HepG2 (cell line): ENCODE measurements around the gene ACTR1B. TPM values are rescaled to one million over a fixed set of nuclear protein-coding genes. Genes with fewer than 3 reads are reported as not detected.

ENCODE experiments used
- AHDC1 ChIP-seq: sonication (generic); formaldehyde crosslinking; IDR thresholded peaks from 2 replicates; pipeline ENCODE4 v1.5.1; 2020; ENCODE audit warnings: mild to moderate bottlenecking, missing genetic modification reagents, borderline replicate concordance
- CEBPG ChIP-seq: IDR thresholded peaks from 2 replicates; pipeline ENCODE4 v1.6.1; 2016
- CREB3 ChIP-seq: sonication (generic); formaldehyde crosslinking; IDR thresholded peaks from 2 replicates; pipeline ENCODE4 v1.5.0; 2020; ENCODE audit warnings: missing genetic modification reagents
- GTF2F1 ChIP-seq: fragments of 150-350 bp; IDR thresholded peaks from 2 replicates; pipeline ENCODE4 v1.6.1; 2014; ENCODE audit warnings: low read length
- HOMEZ ChIP-seq: IDR thresholded peaks from 2 replicates; pipeline ENCODE4 v1.6.1; 2016; ENCODE audit warnings: low read depth
- MXD4 ChIP-seq: IDR thresholded peaks from 2 replicates; pipeline ENCODE4 v1.6.1; 2016; ENCODE audit warnings: mild to moderate bottlenecking, missing biosample characterization, missing genetic modification reagents
- RAD21 ChIP-seq: fragments of 450-650 bp; formaldehyde crosslinking; IDR thresholded peaks from 2 replicates; pipeline ENCODE4 v1.5.0; 2020; ENCODE audit warnings: mild to moderate bottlenecking
- RFXAP ChIP-seq: sonication (generic); formaldehyde crosslinking; IDR thresholded peaks from 2 replicates; pipeline ENCODE4 v1.4.0; 2020; ENCODE audit warnings: missing genetic modification reagents, borderline replicate concordance
- RXRB ChIP-seq: IDR thresholded peaks from 2 replicates; pipeline ENCODE4 v1.6.1; 2016; ENCODE audit warnings: borderline replicate concordance, missing genetic modification reagents, missing compliant biosample characterization
- SMAD9 ChIP-seq: sonication (generic); formaldehyde crosslinking; IDR thresholded peaks from 2 replicates; pipeline ENCODE4 v1.5.1; 2020; ENCODE audit warnings: mild to moderate bottlenecking, missing genetic modification reagents
- SOX13 ChIP-seq, 3 experiments: fragments of 450-650 bp in 1 of 3; sonication (generic) in 1 of 3; formaldehyde crosslinking in 1 of 3; IDR thresholded peaks in 2 of 3; conservative IDR thresholded peaks in 1 of 3; 2 replicates each; pipeline versions ENCODE4 v1.5.0 to v1.6.1; 2016 to 2020; ENCODE audit warnings: antibody characterized with exemption in 1 of 3, mild to moderate bottlenecking in 1 of 3, missing compliant biosample characterization in 1 of 3, missing genetic modification reagents in 1 of 3, moderate library complexity in 1 of 3
- YEATS4 ChIP-seq: sonication (generic); formaldehyde crosslinking; IDR thresholded peaks from 2 replicates; pipeline ENCODE4 v1.4.0; 2020; ENCODE audit warnings: missing genetic modification reagents, borderline replicate concordance
- ZBTB49 ChIP-seq: sonication (generic); formaldehyde crosslinking; IDR thresholded peaks from 2 replicates; pipeline ENCODE4 v1.4.0; 2020; ENCODE audit warnings: missing genetic modification reagents, borderline replicate concordance
- ZMYM2 ChIP-seq: sonication (generic); formaldehyde crosslinking; IDR thresholded peaks from 2 replicates; pipeline ENCODE4 v1.8.0; 2022; ENCODE audit warnings: mild to moderate bottlenecking, missing genetic modification reagents
- ZNF451 ChIP-seq: sonication (generic); formaldehyde crosslinking; IDR thresholded peaks from 2 replicates; pipeline ENCODE4 v1.5.0; 2020; ENCODE audit warnings: mild to moderate bottlenecking, missing genetic modification reagents
- ZNF597 ChIP-seq: sonication (generic); formaldehyde crosslinking; IDR thresholded peaks from 2 replicates; pipeline ENCODE4 v1.5.0; 2020; ENCODE audit warnings: missing genetic modification reagents
- ZNF841 ChIP-seq: sonication (generic); formaldehyde crosslinking; IDR thresholded peaks from 2 replicates; pipeline ENCODE4 v1.8.1; 2023; ENCODE audit warnings: missing genetic modification reagents, borderline replicate concordance
- polyA plus RNA-seq, 8 experiments: library from polyadenylated mRNA; depleted of rRNA in 3 of 8; stranded (reverse) in 7 of 8; unstranded in 1 of 8; fragments of >200 nt; fragmentation: Illumina TruSeq in 4 of 8; extraction: Trizol in 4 of 8; gene quantifications; 2 replicates each; pipeline versions ENCODE4 v1.2.1 to v1.2.3, GENCODE V29; 2011 to 2016; ENCODE audit warnings: low read depth in 4 of 8, missing spikeins in 1 of 8, mixed read lengths in 1 of 8; ENCODE audit not compliant: insufficient read depth in 1 of 8
- total RNA-seq, 5 experiments: library from RNA; depleted of rRNA; stranded (reverse); fragments of >200 nt; fragmentation: Illumina TruSeq; extraction: Trizol; gene quantifications; 2 replicates each; pipeline ENCODE4 v1.2.3, GENCODE V29; 2016; ENCODE audit warnings: low read depth in 1 of 5

ACTR1B gene
- total and polyA plus RNA-seq, 2 of the 13 experiments (the other 11 are each of a cell fraction or from before 2014, with no cell fraction given): 61.7 to 76.7 TPM

GRCh38 chr2:97699765-97700444, 36.1 kb upstream of the ACTR1B start (continued):
- TF ChIP-seq AHDC1 (no peak), SOX13 (IDR thresholded peaks at IDR 0.05) (no peak), SOX13 (CRISPR knock-in tag; conservative IDR thresholded peaks at IDR 0.05 in 1 of 2, IDR thresholded peaks at IDR 0.05 in 1 of 2) (no peak), CEBPG (CRISPR knock-in tag) (peak; percentile 28; the same call in 1 of the 2 replicates), RAD21 (CRISPR knock-in tag) (peak; percentile 62), ZNF597 (CRISPR knock-in tag) (no peak), SMAD9 (CRISPR knock-in tag) (no peak), YEATS4 (CRISPR knock-in tag) (no peak), RXRB (peak; percentile 48; the same call in 1 of the 2 replicates), ZNF451 (CRISPR knock-in tag) (no peak), ZNF841 (no peak), ZBTB49 (no peak), GTF2F1 (no peak), RFXAP (CRISPR knock-in tag) (no peak), MXD4 (CRISPR knock-in tag) (0 out of 2 replicates have a peak, but pooled peaks have one; percentile 25), ZMYM2 (CRISPR knock-in tag) (no peak), HOMEZ (0 out of 2 replicates have a peak, but pooled peaks have one; percentile 41), CREB3 (CRISPR knock-in tag) (no peak)
